Gastroesophageal sphincter (tissue), 4 donors: ENCODE data around the gene PRXL2B. TPM values are rescaled to one million over a fixed set of nuclear protein-coding genes. Genes with fewer than 3 reads are reported as not detected.

Experiments used
- ATAC-seq: fragments of 150-250 bp; one replicate; pipeline ENCODE4 v1.9.1; 2016; ENCODE audit warnings: mild to moderate bottlenecking, moderate library complexity
- H3K27ac ChIP-seq, 4 donors: fragments of 200-600 bp; sonication (generic) in 3 of 4; 1 replicate in 3 of 4; 2 replicates in 1 of 4; pipeline ENCODE4 v1.5.1; 2016 to 2019
- H3K27me3 ChIP-seq: fragments of 200-600 bp; sonication (generic); one replicate; pipeline ENCODE4 v1.5.1; 2019
- H3K36me3 ChIP-seq, 2 donors: fragments of 200-600 bp; sonication (generic); one replicate each; pipeline ENCODE4 v1.5.1; 2019; ENCODE audit warnings: control low read depth in 1 of 2
- H3K4me1 ChIP-seq, 3 donors: fragments of 200-600 bp; sonication (generic); 1 replicate in 2 of 3; 2 replicates in 1 of 3; pipeline ENCODE4 v1.5.1; 2016 to 2019; ENCODE audit warnings: control low read depth in 2 of 3
- H3K4me3 ChIP-seq, 2 donors: fragments of 200-600 bp; sonication (generic); one replicate each; pipeline ENCODE4 v1.5.1; 2019; ENCODE audit warnings: mild to moderate bottlenecking in 1 of 2, moderate library complexity in 1 of 2
- H3K9me3 ChIP-seq, 3 donors: fragments of 200-600 bp; sonication (generic); one replicate each; pipeline ENCODE4 v1.5.1; 2017 to 2019; ENCODE audit warnings: control low read depth in 2 of 3
- EP300 ChIP-seq: sonication (generic); formaldehyde crosslinking; IDR thresholded peaks from one replicate; pipeline ENCODE4 v1.6.1; 2017; ENCODE audit warnings: antibody characterized with exemption, mild to moderate bottlenecking
- POLR2A ChIP-seq, 2 donors: fragments of 450-650 bp; IDR thresholded peaks; one replicate each; pipeline ENCODE4 v1.6.1; 2017; ENCODE audit warnings: antibody characterized with exemption in 2 of 2, mild to moderate bottlenecking in 2 of 2, moderate library complexity in 1 of 2
- POLR2AphosphoS5 ChIP-seq: sonication (generic); formaldehyde crosslinking; IDR thresholded peaks from one replicate; pipeline ENCODE4 v1.6.1; 2017; ENCODE audit warnings: antibody characterized with exemption
- WGBS, 2 donors: methylation state at CpG; one replicate each; pipeline ENCODE4 v1.1.5; 2018; ENCODE audit warnings: low coverage in 1 of 2; 5-methylcytosine and 5-hydroxymethylcytosine counted together
- total RNA-seq, 4 donors: library from RNA; depleted of rRNA; stranded (reverse); fragments of >200 nt; gene quantifications; one replicate each; pipeline ENCODE4 v1.1.0, GENCODE V29; 2016
- TF ChIP-seq, protein P1 (sequence below), 4 experiments: fragments of 200-600 bp in 2 of 4; fragments of 450-650 bp in 2 of 4; sonication (generic) in 1 of 4; IDR thresholded peaks; one replicate each; pipeline ENCODE4 v1.5.1; 2017 to 2019; ENCODE audit warnings: antibody characterized with exemption in 4 of 4, mild to moderate bottlenecking in 2 of 4, moderate library complexity in 2 of 4

The PRXL2B gene
- total RNA-seq, 4 donors from 2014 or later, result 6.5 to 24.1 (median 14.0) TPM

DNA sequence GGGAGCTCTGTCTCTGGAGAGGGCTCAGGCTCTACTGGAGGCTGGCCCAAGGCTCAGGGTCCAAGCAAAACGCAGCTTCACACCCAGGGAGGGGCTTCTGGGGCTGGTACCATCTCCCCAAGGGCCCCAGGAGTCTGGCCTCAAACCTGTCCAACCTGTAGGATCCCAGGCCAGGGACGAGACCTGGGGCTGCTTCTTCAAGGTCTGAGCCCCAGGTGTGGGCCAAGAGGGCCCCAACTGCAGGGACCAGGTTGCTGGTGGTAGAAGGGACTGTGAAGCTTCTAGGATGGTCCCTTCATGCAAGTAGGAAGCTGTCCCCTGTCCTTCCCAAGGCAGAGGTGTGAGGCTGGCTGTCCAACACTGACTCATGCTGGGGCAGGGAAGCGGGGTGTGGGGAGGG lies 54.0 kb downstream of the PRXL2B start:
- peaks cover 29% of the 10 kb centered on the region for H3K27me3 ChIP-seq
- TF ChIP-seq EP300, result no peak
- no peak for TF ChIP-seq POLR2A (IDR thresholded peaks at IDR 0.05)
- TF ChIP-seq POLR2AphosphoS5, result no peak
- TF ChIP-seq, protein P1, sequence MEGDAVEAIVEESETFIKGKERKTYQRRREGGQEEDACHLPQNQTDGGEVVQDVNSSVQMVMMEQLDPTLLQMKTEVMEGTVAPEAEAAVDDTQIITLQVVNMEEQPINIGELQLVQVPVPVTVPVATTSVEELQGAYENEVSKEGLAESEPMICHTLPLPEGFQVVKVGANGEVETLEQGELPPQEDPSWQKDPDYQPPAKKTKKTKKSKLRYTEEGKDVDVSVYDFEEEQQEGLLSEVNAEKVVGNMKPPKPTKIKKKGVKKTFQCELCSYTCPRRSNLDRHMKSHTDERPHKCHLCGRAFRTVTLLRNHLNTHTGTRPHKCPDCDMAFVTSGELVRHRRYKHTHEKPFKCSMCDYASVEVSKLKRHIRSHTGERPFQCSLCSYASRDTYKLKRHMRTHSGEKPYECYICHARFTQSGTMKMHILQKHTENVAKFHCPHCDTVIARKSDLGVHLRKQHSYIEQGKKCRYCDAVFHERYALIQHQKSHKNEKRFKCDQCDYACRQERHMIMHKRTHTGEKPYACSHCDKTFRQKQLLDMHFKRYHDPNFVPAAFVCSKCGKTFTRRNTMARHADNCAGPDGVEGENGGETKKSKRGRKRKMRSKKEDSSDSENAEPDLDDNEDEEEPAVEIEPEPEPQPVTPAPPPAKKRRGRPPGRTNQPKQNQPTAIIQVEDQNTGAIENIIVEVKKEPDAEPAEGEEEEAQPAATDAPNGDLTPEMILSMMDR (IDR thresholded peaks at IDR 0.05), result no peak
- H3K36me3 ChIP-seq, result no peaks in the 10 kb centered on the region
- WGBS, 2 donors, result no CpG with 5 or more reads among the region's 3 CpGs
- no peak overlapping the region for H3K4me3 ChIP-seq
- no peaks in the 10 kb centered on the region for H3K9me3 ChIP-seq
- ATAC-seq, result no peak
- peaks cover 0 to 25% (median 17%) of the 10 kb centered on the region in 3 donors for H3K4me1 ChIP-seq
- H3K27ac ChIP-seq, result no peak overlapping the region

Other genes with a start within 250 kb of the PRXL2B start
- 10 to 100 TPM in 1 of 4 donors, 1 to 10 TPM in 3; 5.0 to 14.6 (median 9.2) TPM for gene MORN1, start 195.2 kb upstream of the PRXL2B start, total RNA-seq
- gene RER1, start 194.9 kb upstream of the PRXL2B start, total RNA-seq, result 10 to 100 TPM; 54.4 to 78.6 (median 69.8) TPM
- 10 to 100 TPM; 18.2 to 30.0 (median 21.6) TPM for gene PEX10, start 174.2 kb upstream of the PRXL2B start, total RNA-seq
- gene PLCH2, start 110.5 kb upstream of the PRXL2B start, total RNA-seq, result under 1 TPM; under 0.01 to 0.72 (median 0.15) TPM
- gene PANK4, start 60.2 kb upstream of the PRXL2B start, total RNA-seq, result 10 to 100 TPM; 32.6 to 46.8 (median 34.0) TPM
- gene HES5, start 56.5 kb upstream of the PRXL2B start, total RNA-seq, result not detected
- 10 to 100 TPM; 23.0 to 81.6 (median 36.9) TPM for gene TNFRSF14, start 30.4 kb upstream of the PRXL2B start, total RNA-seq
- 1 to 10 TPM in 3 of 4 donors, not detected in 1; 1.4 to 3.9 (median 2.1) TPM for gene MMEL1, start 46.2 kb downstream of the PRXL2B start, total RNA-seq
- gene TTC34, start 214.9 kb downstream of the PRXL2B start, total RNA-seq, result under 1 TPM in 3 of 4 donors, not detected in 1; 0.27 to 0.62 (median 0.58) TPM